ENCODE data around the gene SRGAP3. TPM values are rescaled to one million over a fixed set of nuclear protein-coding genes. Genes with fewer than 3 reads are reported as not detected.
A peak's percentile ranks its signal among the peaks of the same experiment; 100 is the strongest.

Gene SRGAP3
- total RNA-seq, 1 donor from 2014 or later: 68.6 TPM

DNA sequence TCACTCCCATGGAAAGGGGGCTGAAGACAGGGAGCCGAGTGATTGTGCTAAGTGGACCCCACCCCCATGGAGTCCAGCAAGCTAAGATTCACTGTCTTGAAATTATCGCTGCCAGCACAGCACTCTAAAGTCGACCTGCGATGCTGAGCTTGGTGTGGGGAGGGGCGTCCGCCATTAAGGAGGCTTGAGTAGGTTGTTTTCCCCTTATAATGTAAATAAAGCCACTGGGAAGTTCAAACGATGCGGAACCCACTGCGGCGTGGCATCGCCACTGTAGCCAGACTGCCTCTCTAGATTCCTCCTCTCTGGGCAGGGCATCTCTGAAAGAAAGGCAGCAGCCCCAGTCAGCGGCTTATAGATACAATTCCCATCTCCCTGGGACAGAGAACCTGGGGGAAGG, 10.9 kb upstream of the SRGAP3 start:
- Mint-ChIP-seq H3K9me3 (peaks cover 29% of the 10 kb centered on the region), H3K36me3 (peaks cover 4% of the 10 kb centered on the region), H3K27me3 (ENCODE audit: low read depth) (peaks cover 1% of the 10 kb centered on the region), H3K27ac (no peak overlapping the region), H3K4me3 (no peak overlapping the region), H3K4me1 (no peaks in the 10 kb centered on the region)
- DNase-seq (ENCODE audit: low spot score in 2 of 2, unreplicated experiment in 2 of 2): no peak
- no peak for TF ChIP-seq CTCF (IDR thresholded peaks at IDR 0.05; ENCODE audit: unreplicated experiment)

DNA sequence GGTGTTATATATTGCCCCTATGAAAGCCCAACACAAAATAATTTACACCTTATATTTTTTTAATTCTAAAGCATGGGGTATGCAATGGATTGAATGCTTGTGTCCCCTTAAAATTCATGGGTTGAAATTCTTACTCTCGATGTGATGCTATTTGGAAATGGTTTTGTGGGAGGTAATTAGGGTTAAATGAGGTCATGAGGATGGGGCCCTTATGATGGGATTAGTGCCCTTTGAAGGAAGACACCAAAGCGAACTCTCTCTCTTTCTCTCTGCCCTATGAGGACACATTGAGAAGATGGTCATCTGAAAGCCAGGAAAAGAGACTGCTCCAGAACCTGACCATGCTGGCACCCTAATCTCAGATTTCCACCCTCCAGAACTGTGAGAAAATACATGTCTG, 7.6 kb upstream of the SRGAP3 start:
- Mint-ChIP-seq H3K4me3 (no peak overlapping the region), H3K27me3 (ENCODE audit: low read depth) (peaks cover 1% of the 10 kb centered on the region), H3K4me1 (peaks cover 14% of the 10 kb centered on the region), H3K9me3 (peaks cover 10% of the 10 kb centered on the region), H3K36me3 (peaks cover 2% of the 10 kb centered on the region), H3K27ac (no peak overlapping the region)
- TF ChIP-seq CTCF (IDR thresholded peaks at IDR 0.05; ENCODE audit: unreplicated experiment): no peak
- DNase-seq (ENCODE audit: low spot score in 2 of 2, unreplicated experiment in 2 of 2): no peak

DNA sequence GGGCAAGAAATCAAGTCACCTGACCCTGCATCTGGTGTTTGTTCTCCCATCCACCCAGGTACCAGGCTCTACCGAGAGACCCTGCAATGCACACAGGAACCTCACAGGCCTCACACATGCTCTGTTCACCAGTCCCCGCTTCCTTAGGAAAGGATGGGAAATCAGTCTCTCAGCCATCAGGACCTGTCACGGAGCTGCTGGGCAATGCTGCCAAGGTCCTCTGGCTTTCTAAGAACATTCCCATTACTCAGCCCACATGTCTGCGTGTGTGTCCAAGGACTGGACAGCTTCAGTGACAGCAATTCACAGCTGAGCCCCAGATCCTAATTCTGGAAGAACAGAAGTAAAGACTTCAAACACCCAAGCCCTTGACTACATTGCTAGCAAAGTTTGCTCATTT, 6.5 kb upstream of the SRGAP3 start:
- Mint-ChIP-seq H3K9me3 (peaks cover 4% of the 10 kb centered on the region), H3K36me3 (no peaks in the 10 kb centered on the region), H3K27me3 (ENCODE audit: low read depth) (no peaks in the 10 kb centered on the region), H3K27ac (no peak overlapping the region), H3K4me3 (no peak overlapping the region), H3K4me1 (peaks cover 21% of the 10 kb centered on the region)
- DNase-seq (ENCODE audit: low spot score in 2 of 2, unreplicated experiment in 2 of 2): no peak
- TF ChIP-seq CTCF (IDR thresholded peaks at IDR 0.05; ENCODE audit: unreplicated experiment): no peak

DNA sequence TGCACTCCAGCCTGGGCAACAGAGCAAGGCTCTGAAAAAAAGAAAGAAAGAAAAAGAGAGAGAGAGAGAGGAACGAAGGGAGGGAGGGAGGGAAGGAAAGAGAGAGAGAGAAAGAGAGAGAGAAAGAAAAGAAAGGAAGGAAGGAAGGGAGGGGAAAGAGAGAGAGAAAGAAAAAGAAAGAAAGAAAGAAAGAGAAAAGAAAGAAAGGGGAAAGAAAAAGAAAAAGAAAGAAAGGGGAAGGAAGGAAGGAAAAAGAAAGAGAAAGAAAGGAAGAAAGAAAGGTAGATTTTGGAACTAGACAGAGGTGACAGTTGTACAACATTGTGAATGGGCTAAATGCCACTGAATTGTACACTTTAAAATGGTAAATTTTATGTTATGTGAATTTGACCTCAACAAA, 5.3 kb upstream of the SRGAP3 start:
- peaks cover 4% of the 10 kb centered on the region for H3K9me3 Mint-ChIP-seq
- H3K4me3 Mint-ChIP-seq: no peak overlapping the region
- TF ChIP-seq CTCF (IDR thresholded peaks at IDR 0.05; ENCODE audit: unreplicated experiment): no peak
- no peak for DNase-seq (ENCODE audit: low spot score in 2 of 2, unreplicated experiment in 2 of 2)
- peaks cover 32% of the 10 kb centered on the region for H3K4me1 Mint-ChIP-seq
- H3K27ac Mint-ChIP-seq: peak overlapping the region; percentile 91
- no peaks in the 10 kb centered on the region for H3K27me3 Mint-ChIP-seq (ENCODE audit: low read depth)
- no peaks in the 10 kb centered on the region for H3K36me3 Mint-ChIP-seq

- H3K36me3 Mint-ChIP-seq: no peaks in the 10 kb centered on the region
- H3K4me3 Mint-ChIP-seq: peak overlapping the region; percentile 15
- TF ChIP-seq CTCF (IDR thresholded peaks at IDR 0.05; ENCODE audit: unreplicated experiment): no peak
- H3K27me3 Mint-ChIP-seq (ENCODE audit: low read depth): no peaks in the 10 kb centered on the region
- no peak for DNase-seq (ENCODE audit: low spot score in 2 of 2, unreplicated experiment in 2 of 2)
- peaks cover 4% of the 10 kb centered on the region for H3K9me3 Mint-ChIP-seq
- H3K4me1 Mint-ChIP-seq: peaks cover 38% of the 10 kb centered on the region
- H3K27ac Mint-ChIP-seq: peak overlapping the region; percentile 91
Measured at GRCh38 chr3:9253327-9253726, 3.9 kb upstream of the SRGAP3 start.
